GM19025 (cell line): ENCODE results near the gene CYB5D1.
"Not testable (repeated sequence)": the region's sequence is repeated elsewhere in the genome, so short reads cannot be mapped to it uniquely, and the experiment has no call there.

Experiments
- ATAC-seq: cut with Tn5 transposase; IDR thresholded peaks from one replicate; pipeline ENCODE4 v1.9.1; 2021; ENCODE audit warnings: mild to moderate bottlenecking, low read depth, moderate library complexity; ENCODE audit not compliant: unreplicated experiment

The CYB5D1 gene

DNA sequence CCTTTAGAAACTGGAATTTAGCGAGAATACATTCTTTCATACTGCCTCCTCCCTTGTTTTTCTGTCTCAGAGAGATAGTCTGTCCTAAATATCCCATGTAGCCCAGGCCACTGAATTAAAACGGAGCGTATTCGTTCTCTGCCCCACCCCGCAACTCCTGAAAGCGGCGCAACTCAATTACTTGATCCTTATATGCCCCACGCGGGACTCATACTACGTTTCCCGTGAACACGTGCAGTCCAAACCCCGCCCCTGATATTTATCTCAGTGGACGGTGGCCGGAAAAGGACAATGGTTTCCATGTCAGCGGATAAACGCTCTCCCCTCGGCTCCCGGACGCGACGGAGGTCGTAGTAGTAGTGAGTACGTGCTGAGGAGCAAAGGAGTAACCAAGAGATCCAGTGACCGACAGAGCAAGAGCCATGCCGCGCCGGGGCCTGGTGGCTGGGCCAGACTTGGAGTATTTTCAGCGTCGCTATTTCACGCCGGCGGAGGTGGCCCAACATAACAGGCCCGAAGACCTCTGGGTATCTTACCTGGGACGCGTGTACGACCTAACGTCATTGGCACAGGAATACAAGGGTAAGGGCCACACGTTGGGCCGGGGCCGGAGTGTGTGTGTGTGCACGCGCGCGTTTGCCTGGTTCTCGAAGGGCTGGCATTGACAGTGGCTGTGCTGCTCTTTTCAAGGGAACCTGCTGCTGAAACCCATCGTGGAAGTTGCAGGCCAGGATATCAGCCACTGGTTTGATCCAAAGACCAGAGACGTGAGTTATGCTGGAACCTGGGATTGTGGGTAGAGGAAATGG is at the start of gene CYB5D1:
TSS of gene CYB5D1 (plus strand) at position 291 of the 809 bp plus-strand sequence. CDS start at position 423, 132 bp downstream.
- peak; percentile 25 for ATAC-seq

DNA sequence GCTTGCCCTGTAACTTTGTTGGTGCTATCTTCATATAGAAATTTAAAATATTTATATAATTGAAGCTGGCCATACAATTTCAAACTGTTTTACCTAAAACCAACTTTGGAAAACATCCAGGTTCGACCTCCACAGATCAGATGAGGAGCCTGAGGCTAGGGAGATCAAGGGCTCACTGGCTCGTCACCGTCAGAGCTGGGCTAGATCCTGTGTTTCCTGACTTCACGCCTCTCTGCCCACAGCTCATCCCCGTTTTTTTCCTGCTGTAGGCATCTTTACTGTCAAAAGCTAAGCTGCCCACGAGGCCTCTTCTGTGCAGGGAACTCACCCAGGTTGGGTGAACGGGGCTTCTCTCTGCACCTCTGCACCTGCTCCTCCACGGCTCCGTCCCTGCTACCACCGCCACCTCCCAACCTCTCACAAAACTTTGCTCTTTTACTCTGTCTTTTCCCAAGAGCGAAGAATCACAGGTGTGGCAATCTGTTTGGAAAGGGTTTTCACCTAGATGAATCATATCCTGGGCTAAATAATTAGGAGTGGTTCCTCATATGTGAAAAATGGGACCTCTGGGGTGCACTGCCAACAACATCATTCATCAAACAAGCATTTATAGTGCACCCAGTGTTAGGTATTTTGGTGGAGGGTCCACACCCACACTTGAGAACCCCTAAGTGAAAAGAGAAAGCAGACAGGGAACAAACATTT is 48.6 kb upstream of the CYB5D1 start:
- no peak for ATAC-seq

DNA sequence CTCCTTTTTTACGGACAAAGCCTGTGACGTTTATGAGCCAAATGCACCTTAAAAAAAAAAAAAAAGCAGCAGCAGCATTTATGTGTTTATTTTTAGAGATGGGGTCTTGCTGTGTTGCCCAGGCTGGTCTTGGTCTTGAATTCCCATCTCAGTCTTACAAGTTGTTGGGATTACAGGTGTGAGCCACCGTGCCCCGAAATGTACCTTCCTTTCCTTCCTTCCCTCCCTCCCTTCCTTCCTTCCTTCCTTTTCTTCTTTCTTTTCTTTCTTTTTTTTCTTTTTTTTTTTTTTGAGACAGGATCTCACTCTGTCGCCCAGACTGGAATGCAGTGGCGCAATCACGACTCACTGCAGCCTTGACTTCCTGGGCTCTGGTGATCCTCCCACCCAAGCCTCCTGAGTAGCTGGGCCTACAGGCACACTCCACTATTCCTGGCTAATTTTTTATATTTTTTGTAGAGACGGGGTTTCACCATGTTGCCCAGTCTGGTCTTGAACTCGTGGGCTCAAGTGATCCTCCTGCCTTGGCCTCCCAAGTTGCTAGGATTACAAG is 47.9 kb upstream of the CYB5D1 start:
- ATAC-seq: not testable (repeated sequence)

DNA sequence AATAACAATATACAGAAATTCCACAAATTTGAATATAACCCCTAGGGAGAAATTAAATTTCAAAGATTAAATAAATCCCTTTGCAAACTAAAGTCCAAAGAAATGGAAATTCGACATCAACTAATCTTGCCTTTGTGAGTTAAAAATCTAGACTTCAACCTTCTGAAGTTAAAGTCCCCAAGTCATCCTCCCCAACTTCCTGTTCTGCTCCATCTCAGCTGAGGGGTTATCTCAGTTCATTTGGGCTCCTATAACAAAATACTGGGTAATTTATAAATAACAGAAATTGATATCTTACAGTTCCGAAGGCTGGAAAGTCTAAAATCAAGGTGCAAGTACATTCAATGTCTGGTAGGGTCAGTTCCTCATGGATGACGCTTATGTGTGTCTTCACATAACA is 46.6 kb upstream of the CYB5D1 start:
- ATAC-seq: no peak

GRCh38 chr17:7814969-7815368 is 42.8 kb upstream of the CYB5D1 start:
- ATAC-seq: no peak

DNA sequence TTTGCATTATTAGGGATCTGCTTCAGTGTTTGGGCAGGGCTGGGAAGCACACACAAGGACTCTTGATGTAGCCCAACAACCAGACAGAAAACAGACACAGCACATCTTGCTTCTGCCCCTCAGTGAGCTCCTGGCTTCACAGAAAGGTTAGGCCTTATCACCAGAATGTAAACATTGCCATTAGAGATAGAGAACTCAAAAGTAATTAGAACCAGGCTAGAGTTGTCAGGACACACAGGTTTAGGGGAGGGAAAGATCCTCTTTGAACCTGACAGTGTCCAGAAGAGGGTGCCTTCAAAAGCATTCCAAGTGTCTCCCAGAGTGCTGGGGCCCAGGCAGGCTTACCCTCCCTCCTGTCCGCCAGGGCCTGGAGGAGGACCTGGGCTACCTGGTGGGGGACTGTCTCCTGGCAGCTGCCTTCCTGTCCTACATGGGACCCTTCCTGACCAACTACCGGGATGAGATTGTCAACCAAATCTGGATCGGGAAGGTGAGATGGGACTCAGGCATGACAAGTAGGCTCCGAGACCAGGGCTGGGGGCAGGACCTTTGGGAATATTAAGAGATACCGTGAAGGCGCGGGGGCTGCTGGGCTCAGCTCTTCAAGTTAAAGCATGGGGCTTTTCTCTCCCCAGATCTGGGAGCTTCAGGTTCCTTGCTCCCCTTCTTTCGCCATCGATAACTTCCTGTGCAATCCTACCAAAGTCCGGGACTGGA is 40.7 kb upstream of the CYB5D1 start:
- no peak for ATAC-seq

DNA sequence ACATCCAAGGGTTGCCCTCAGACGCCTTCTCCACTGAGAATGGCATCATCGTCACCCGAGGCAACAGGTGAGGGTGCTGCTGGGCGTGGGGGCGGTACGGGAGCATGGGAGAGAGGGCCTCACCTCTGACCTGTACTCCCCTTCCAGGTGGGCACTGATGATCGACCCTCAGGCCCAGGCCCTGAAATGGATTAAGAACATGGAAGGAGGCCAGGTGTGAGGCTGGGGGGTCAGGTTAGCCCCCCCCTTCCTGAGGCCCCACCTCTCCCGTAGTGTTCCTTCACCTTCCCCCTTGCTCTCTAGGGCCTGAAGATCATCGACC is 40.2 kb upstream of the CYB5D1 start:
- no peak for ATAC-seq

- no peak for ATAC-seq
Observed at GRCh38 chr17:7818026-7818425, 39.8 kb upstream of the CYB5D1 start.

GRCh38 chr17:7818746-7819645 is 38.8 kb upstream of the CYB5D1 start:
- ATAC-seq: no peak

DNA sequence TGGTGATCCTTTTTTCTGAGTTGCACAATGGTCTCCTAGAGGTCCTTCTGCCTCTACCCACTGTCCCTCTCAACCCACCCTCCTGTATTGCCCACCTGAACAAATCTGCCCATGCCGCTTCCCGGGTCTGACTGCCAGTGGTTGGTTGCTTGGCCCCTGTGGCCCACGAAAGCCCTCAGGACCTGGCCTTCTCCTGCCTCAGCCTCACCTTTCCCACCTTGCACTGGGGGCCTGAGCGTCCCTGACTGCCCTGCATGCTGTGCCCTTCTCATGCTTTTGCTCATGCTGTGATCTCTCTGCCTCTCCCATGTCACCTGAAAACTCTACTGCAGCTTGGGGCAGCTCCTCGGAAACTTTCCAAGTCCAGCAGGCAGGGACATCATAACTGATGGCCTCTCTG is 37.6 kb upstream of the CYB5D1 start:
- no peak for ATAC-seq

GRCh38 chr17:7822126-7822525 is 35.7 kb upstream of the CYB5D1 start:
- ATAC-seq: no peak

GRCh38 chr17:7823581-7824001 is 34.2 kb upstream of the CYB5D1 start:
- no peak for ATAC-seq

GRCh38 chr17:7824021-7824924 is 33.5 kb upstream of the CYB5D1 start:
- no peak for ATAC-seq

DNA sequence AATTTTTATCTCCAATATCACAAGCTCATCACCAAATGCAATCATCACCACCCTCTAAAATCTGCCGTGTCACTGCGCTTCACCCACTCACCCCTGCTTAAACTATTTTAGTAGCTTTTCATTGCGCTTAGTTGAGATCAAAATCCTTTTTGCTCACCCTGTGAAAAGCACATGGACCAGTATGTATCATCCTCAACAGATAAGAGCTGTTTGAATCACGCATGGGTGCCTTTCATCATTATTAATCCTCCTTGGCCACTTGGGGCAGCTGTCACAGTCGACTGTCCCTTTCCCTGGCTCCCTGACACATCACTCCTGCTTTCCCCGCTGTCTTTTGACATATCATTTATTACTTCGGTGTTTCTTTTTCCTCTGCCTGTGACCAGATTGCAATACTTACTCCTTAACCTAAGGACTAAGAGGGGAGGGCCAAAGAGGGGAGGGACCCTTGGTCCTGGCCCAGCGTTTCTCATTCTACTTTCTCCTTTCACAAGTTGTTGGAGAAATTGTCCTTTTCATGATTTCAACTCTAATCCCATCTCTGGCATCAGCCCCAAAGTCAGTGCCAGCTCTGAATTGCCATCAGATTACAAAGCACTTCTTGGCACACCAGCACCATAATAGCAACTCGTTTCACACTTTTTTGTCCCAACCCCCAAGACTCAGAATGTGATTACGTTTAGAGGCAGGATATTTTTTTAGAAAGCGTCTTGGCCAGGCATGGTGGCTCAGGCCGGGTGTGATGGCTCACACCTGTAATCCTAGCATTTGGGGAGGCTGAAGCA is 32.4 kb upstream of the CYB5D1 start:
- ATAC-seq: no peak

GRCh38 chr17:7830616-7831015 is 27.2 kb upstream of the CYB5D1 start:
- ATAC-seq: no peak

DNA sequence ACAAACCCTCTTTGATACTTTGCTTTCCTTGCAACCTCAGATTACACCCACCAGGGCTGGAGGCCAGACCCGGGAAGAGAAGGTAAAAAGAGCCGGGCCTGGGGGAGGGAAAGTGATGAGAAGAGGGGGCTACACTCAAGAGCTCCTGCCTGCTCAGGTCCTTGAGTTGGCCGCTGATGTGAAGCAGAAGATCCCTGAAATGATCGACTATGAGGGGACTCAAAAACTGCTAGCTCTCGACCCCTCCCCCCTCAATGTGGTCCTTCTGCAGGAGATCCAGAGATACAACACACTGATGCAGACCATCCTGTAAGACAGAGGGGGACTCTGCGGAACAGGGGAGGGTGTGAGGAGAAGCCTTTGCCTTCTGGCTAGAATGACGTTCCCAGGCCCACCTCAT is 26.6 kb upstream of the CYB5D1 start:
- no peak for ATAC-seq

DNA sequence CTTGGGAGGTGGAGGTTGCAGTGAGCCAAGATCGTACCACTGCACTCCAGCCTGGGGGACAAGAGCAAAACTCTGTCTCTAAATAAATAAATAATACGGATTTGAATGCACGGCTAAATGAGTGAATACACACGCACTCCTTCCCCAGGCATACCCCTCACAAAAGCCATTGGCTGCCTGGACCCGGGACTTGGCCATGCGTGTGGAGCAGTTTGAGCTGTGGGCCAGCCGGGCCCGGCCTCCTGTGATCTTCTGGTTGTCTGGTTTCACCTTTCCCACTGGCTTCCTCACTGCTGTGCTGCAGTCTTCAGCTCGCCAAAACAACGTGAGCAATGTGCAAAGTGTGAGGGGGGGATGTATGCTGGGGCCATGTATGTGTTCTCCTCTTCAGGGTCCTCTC is 25.4 kb upstream of the CYB5D1 start:
- ATAC-seq: no peak

DNA sequence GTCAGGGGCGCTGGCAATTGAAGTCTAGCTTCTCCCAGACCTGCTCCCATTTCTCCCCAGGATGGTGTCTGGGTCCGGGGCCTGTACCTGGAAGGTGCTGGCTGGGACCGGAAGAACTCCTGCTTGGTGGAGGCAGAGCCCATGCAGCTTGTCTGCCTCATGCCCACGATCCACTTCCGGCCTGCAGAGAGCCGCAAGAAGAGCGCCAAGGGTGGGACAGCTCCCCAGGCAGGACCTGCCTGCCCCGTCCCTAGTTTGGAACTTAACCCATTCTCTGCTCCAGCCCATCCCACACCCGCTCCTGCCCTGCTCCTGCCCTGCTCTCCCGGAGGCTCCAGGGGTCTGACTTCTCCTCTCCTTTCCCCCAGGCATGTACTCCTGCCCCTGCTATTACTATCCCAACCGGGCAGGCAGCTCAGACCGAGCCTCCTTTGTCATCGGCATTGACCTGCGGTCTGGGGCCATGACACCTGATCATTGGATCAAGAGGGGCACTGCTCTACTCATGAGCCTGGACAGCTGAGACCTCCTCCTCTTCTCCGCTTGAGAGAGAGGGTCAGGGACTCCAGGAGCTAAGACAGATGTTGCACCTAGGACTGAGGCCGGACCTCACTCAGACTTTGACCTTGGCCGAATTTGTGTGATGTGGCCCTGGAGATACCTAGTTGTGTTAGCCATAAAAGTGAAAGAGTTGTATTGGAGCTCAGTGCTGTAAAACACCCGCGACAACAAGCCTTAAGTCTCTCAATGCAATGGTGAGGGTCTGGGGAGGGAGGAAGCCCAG is 24.6 kb upstream of the CYB5D1 start:
- no peak for ATAC-seq
